ENCODE data around the gene POU6F2.
"Not testable (repeated sequence)": the region's sequence is repeated elsewhere in the genome, so short reads cannot be mapped to it uniquely, and the experiment has no call there.

The POU6F2 gene

DNA sequence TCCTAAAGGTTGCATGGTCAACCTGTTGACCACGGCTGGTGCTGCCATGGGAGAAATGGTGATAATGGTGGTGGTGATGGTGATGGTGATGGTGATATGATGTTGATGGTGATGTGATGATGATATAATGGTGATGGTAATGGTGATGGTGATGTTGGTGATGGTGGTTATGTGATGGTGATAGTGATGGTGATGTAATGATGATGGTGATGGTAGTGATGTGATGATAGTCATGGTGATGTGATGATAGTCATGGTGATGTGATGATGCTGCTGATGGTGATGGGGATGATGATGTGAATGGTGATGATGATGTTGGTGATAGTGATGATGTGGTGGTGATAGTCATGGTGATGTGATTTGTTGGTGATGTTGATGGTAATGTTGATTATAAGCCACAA lies 23.9 kb downstream of the POU6F2 start:
- DNase-seq, result no peak

GRCh38 chr7:39002755-39003154 lies 25.0 kb downstream of the POU6F2 start:
- DNase-seq, result no peak

DNA sequence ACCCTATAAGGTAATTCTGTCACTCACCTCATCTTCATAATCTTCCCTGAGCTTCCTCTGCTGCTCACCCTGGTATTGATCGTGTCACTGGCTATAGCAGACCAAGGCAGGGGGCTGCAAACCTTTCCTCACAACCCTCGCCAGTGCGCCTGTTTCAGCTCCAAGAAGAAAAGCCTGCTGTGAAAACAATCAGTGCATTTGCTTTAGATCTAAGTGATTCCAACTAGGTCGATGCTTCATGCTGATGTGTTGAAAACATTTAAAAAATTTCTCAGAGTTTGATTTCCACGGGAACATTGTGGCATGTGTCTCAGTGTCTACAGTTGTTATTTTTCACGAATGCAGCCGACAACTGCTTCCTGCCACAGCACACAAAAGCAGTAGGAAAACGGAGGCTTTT lies 27.3 kb downstream of the POU6F2 start:
- no peak for DNase-seq

- no peak for DNase-seq
Measured at GRCh38 chr7:39005461-39005860, 27.8 kb downstream of the POU6F2 start.

GRCh38 chr7:39013049-39013939 lies 35.6 kb downstream of the POU6F2 start:
- not testable (repeated sequence) for DNase-seq

- DNase-seq, result peak; percentile 66
Measured at GRCh38 chr7:39016609-39017008, 38.9 kb downstream of the POU6F2 start.

- DNase-seq, result no peak
Measured at GRCh38 chr7:39017369-39017915, 39.7 kb downstream of the POU6F2 start.

GRCh38 chr7:39022796-39023195 lies 45.1 kb downstream of the POU6F2 start:
- no peak for DNase-seq

DNA sequence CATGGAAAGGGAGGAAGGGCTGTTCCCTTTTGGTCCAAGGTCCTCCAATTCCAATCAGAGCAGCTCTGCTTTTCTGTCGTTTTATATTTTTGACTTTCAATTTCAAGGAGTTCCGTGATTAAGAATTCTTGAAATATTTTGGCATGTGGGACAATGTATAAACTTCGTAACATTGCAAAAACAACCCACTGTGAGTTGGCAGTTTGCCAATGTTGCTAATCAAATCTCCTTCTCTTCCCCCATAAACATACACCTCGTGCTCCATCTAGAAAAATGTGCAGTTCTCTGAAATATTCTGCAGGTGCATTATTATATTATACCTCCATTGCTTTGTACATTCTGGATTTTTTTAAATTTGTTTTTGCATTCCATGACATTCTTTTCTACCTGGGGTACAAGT lies 49.8 kb downstream of the POU6F2 start:
- DNase-seq, result no peak

DNA sequence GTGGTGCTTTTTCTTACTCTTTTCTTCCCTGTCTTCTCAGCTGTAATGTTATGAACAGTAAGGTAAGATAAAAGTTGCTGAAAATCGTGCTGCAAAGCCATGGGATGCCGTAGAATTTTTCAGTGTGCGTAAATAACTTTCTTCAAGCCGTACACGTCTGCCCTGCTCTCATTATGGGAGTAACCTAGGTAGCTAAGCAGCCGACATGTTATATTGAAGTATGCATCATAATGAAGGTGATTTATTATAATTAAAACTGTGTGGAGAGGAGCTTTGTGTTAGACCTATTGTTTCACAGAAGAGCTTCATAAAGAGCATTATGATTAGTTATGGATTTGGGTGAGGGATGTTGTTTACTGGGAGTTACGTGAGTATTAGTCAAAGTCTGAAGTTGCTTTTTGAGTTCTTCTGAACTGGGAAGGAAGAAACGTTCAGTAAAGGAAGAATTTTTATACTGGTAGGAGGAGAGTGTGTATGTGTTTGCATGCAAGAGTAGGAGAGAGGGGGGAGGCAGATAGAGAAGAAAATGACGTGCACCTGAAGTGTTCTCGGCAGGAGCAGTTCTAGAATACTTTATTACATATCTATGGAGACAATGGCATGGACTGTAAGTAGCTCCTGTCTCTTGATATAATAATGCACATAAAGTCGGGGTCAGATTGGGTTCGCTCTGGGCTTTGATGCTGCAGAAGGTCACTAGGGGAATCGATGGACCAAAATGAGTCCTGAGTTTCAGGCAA lies 56.3 kb downstream of the POU6F2 start:
- DNase-seq, result no peak

DNA sequence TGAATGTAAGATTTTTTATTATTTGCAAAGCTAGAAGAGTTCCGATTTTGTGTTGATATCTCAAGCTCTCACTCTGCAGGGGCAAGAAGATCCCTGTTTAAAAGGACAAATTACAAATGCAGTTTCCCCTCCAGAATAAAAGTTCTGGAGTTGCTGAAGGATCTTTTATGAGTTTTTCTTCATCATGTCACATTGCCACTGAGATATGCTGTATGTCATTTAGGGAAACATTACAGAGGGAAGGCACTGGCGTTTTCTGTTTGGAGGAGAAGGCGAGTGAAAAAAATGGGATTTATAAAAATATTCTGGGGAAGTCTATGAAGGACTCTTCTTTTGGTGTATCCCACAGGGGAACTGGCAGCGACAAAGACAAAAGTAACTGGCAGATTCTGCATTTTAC lies 57.4 kb downstream of the POU6F2 start:
- DNase-seq, result no peak

GRCh38 chr7:39035903-39036302 lies 58.2 kb downstream of the POU6F2 start:
- no peak for DNase-seq

DNA sequence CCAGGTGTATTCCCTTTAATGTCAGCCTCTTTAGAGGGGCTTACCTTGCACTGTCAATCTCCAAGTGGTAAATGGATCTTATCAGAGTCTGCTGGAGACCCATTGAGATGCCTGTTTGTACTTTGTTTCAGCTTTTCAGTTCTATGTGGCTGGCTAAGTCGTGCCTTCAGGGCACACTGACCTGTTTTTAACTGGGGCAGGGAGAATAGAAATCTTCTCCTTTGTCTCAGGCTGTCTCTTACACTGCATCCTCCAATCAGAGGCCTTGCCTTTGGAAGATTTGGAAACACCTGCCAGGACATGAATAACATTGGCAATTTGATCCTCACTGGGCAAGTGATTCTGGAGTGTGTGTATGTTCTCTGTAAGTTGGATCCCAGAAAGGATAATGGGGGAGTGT lies 65.0 kb downstream of the POU6F2 start:
- DNase-seq, result no peak

GRCh38 chr7:39043531-39043930 lies 65.8 kb downstream of the POU6F2 start:
- no peak for DNase-seq

GRCh38 chr7:39044489-39044888 lies 66.8 kb downstream of the POU6F2 start:
- DNase-seq, result no peak

GRCh38 chr7:39045231-39045630 lies 67.5 kb downstream of the POU6F2 start:
- no peak for DNase-seq

- no peak for DNase-seq
Measured at GRCh38 chr7:39051279-39051678, 73.6 kb downstream of the POU6F2 start.

GRCh38 chr7:39051707-39052106 lies 74.0 kb downstream of the POU6F2 start:
- DNase-seq, result no peak

DNA sequence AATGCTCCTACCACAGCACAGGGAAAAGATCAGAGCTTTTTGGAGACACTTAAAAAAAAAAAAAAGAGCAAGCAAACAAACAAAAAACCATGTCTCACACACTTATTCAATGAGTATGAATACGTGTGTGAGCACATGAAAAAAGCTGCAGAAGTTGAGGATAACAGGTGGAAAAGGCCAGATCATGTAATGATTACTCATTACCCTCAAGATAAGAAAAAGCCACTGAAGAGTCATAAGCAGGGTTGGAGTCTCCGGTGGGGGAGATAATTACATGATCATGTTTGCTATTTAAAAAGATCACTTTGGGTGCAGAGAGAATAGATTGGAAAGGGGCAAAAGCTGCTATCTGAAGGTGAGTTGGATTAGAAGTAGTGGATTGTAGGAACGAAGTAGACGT lies 77.0 kb downstream of the POU6F2 start:
- DNase-seq, result no peak

DNA sequence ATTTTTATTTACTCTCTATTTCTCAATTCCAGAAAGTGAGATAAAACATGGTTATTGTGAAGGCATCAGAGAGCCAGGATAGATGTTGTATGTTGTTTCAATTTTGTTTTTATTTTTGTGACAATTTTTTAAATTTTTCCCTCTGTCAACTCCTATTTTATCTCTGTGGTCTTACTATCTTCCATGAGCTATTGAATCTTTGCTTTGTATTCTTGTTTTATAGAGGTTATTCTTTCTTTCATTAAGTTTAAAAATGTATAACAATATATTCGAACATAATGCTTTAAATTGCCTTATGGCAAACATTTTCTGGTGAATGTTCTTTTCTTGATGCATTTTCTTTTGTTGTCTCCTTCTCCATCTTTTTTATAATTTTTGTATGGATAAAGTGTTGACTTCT lies 78.4 kb downstream of the POU6F2 start:
- no peak for DNase-seq

GRCh38 chr7:39062811-39063210 lies 85.1 kb downstream of the POU6F2 start:
- no peak for DNase-seq

- no peak for DNase-seq
Measured at GRCh38 chr7:39069031-39069430, 91.3 kb downstream of the POU6F2 start.

DNA sequence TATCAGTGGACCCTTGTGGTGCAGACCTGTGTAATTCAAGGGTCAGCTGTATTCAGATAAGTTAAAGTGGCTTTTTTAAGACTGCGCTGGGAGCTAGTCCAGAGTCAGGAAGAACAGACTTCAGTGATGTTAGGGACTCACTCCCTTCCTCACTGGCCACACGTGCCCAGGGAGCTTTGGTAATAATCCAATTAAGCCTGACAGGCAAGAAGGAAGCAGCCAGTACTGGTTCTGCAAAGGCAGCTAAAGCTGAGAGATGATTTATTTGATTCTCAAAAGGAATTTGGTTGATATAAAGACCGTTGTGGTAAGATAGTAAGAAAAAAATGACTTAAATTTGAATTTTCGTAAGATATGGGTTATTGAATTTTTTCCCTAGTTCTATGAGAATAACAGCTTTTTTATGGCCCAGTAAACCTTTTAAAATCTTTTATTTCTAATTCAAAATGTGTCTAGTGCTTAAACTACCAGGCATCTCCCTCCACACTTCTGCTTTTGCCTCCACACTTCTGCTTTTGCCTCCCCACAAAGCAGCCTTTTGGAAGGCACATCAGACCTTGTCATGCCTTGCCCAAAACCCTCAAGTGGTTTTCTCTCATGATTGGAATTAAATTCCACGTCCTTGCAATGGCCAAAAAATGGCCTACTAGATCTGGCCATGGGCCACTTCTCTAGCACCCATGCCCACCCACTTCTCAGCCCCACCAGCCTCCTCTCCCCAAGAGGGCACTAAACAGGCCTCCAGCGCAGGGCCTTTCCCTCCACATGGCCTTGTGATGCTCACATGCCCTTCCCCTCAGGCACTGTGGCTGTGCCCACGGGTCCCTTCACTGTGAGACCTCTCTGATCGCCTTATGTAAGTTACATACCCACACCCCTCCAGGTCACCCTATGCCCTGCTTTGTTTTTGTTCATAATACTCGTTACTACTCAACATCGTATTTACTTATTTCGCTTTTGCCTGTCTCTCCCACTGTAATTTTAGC lies 92.5 kb downstream of the POU6F2 start:
- no peak for DNase-seq
